GM13977 (cell line): ENCODE measurements around the gene DENND4A.
"Not testable (repeated sequence)": the region's sequence is repeated elsewhere in the genome, so short reads cannot be mapped to it uniquely, and the experiment has no call there.

Source experiments
- DNase-seq: peaks from one replicate; pipeline ENCODE4 v3.0.0; 2012; ENCODE audit warnings: low spot score
- CTCF ChIP-seq: IDR thresholded peaks from 2 replicates; pipeline ENCODE4 v1.5.1; 2012; ENCODE audit warnings: mild to moderate bottlenecking, control low read depth; ENCODE audit not compliant: insufficient read depth; ENCODE audit errors: extremely low read depth, missing control alignments
- in situ Hi-C: fragments of 300-500 bp; cut with MboI; formaldehyde crosslinking; loops from one replicate; pipeline ENCODE4 v1.12.0; 2022; ENCODE audit warnings: low sequenced_read_pairs, low pct_unique_long_range_greater_than_20kb, mixed read lengths, inconsistent platforms; ENCODE audit not compliant: unreplicated experiment

The DENND4A gene

GRCh38 chr15:65787260-65787659, 4.8 kb downstream of the DENND4A start:
- DNase-seq: no peak
- in situ Hi-C loops: no loop called here
- no peak for TF ChIP-seq CTCF

GRCh38 chr15:65785151-65785550, 6.9 kb downstream of the DENND4A start:
- no peak for TF ChIP-seq CTCF
- no peak for DNase-seq
- in situ Hi-C loops: no loop called here

DNA sequence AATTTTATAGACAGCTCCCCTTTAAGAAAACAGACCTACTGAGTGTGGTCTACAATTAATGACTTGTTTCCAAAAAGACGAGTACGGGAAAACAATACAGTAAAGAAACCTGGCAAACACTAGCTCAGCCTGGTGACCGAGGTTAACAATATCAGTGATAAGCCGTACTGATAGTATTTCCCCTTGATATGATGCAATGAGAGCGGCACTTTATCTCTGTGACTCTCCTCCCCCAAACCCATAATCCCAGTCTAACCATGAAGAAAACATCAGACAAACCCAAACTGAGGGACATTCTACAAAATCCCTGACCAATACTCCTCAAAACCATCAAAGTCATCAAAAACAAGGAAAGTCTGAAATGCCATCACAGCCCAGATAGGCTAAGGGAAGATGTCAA, 8.2 kb downstream of the DENND4A start:
- DNase-seq: no peak
- TF ChIP-seq CTCF: no peak
- in situ Hi-C loops: no loop called here

DNA sequence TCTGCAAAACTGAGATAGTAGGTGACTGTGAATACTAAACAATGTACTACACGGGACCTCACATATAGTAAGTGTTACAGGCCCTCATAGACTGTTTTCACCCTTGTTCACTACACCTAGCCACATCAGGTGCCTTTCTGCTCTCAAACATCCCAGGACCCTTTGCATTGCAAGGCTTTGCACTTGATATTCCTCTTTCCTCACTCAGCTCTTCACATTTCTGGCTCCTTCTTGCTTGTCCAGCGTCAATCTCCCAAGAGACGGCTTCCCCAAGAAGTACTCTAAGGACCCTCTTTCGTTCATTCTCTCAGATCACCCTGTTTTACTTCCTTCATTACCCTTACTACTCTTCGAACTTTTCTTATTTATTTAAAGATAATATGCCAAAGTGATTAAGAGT, 10.0 kb downstream of the DENND4A start:
- in situ Hi-C loops: no loop called here
- TF ChIP-seq CTCF: no peak
- no peak for DNase-seq

- DNase-seq, in situ Hi-C loops: not testable (repeated sequence)
These were observed 13.4 kb downstream of the DENND4A start for GRCh38 chr15:65778701-65779100.

DNA sequence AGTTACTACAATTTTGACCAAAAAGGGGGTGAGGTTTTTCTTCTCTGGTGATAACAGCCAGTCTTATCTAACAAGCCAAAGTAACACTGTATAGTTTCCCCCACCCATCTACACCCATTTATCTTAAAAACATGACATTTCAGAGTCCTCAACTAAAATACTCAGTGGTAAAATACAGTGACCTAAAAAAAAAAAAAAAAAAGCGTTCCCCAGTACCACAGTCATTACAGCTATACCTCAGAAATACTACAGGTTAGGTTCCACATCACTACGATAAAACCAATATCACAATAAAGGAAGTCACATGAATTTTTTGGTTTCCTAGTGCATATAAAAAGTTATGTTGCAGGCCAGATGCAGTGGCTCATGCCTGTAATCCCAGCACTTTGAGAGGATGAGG, 13.8 kb downstream of the DENND4A start:
- in situ Hi-C loops: no loop called here
- no peak for DNase-seq
- TF ChIP-seq CTCF: no peak

GRCh38 chr15:65777843-65778242, 14.2 kb downstream of the DENND4A start:
- no peak for DNase-seq
- in situ Hi-C loops: no loop called here
- no peak for TF ChIP-seq CTCF
